Neuronal stem cell (in vitro differentiated cells): ENCODE data around the gene SEC61B.
"Not testable (repeated sequence)": the region's sequence is repeated elsewhere in the genome, so short reads cannot be mapped to it uniquely, and the experiment has no call there.

Experiments used
- DNase-seq: peaks from one replicate; pipeline ENCODE4 v3.0.0-alpha.2; 2013; ENCODE audit warnings: low spot score
- H2AFZ ChIP-seq: one replicate; pipeline ENCODE4 v1.6.1; 2013; ENCODE audit warnings: mild to moderate bottlenecking, low read length, inconsistent platforms
- H2AK5ac ChIP-seq: 2 replicates; pipeline ENCODE4 v1.6.1; 2013; ENCODE audit warnings: low read depth, mild to moderate bottlenecking, inconsistent platforms, low read length, moderate library complexity, mixed read lengths
- H2BK120ac ChIP-seq: 2 replicates; pipeline ENCODE4 v1.6.1; 2013; ENCODE audit warnings: low read depth, mild to moderate bottlenecking, inconsistent platforms, low read length, moderate library complexity, mixed read lengths
- H2BK12ac ChIP-seq: one replicate; pipeline ENCODE4 v1.6.1; 2013; ENCODE audit warnings: low read length, inconsistent platforms
- H2BK15ac ChIP-seq: 2 replicates; pipeline ENCODE4 v1.6.1; 2013; ENCODE audit warnings: mild to moderate bottlenecking, low read length, inconsistent platforms, mixed read lengths
- H2BK5ac ChIP-seq: one replicate; pipeline ENCODE4 v1.6.1; 2013; ENCODE audit warnings: inconsistent platforms, mild to moderate bottlenecking, low read length, moderate library complexity
- H3K14ac ChIP-seq: one replicate; pipeline ENCODE4 v1.6.1; 2013; ENCODE audit warnings: low read length, inconsistent platforms
- H3K18ac ChIP-seq: 2 replicates; pipeline ENCODE4 v1.6.1; 2013; ENCODE audit warnings: low read length, inconsistent platforms
- H3K23ac ChIP-seq: 2 replicates; pipeline ENCODE4 v1.6.1; 2013; ENCODE audit warnings: low read depth, mild to moderate bottlenecking, mixed read lengths, low read length, inconsistent platforms; ENCODE audit not compliant: poor library complexity
- H3K27ac ChIP-seq: replicated peaks from 3 replicates; pipeline ENCODE4 v1.5.1; 2013; ENCODE audit warnings: low read length, inconsistent platforms
- H3K27me3 ChIP-seq, 3 experiments: 2 replicates each; pipeline ENCODE4 v1.6.1; 2013; ENCODE audit warnings: low read length in 3 of 3, mild to moderate bottlenecking in 2 of 3, inconsistent platforms in 1 of 3, low read depth in 1 of 3, mixed read lengths in 1 of 3, moderate library complexity in 1 of 3; ENCODE audit not compliant: control insufficient read depth in 3 of 3, insufficient read depth in 3 of 3
- H3K36me3 ChIP-seq, 2 donors: replicated peaks in 1 of 2; 2 replicates each; pipeline ENCODE4 v1.6.1; 2013; ENCODE audit warnings: low read length in 2 of 2; ENCODE audit not compliant: control insufficient read depth in 2 of 2, insufficient read depth in 2 of 2
- H3K4ac ChIP-seq: 2 replicates; pipeline ENCODE4 v1.6.1; 2013; ENCODE audit warnings: inconsistent platforms, mild to moderate bottlenecking, low read length, moderate library complexity
- H3K4me1 ChIP-seq, 2 donors: 1 replicate in 1 of 2; 2 replicates in 1 of 2; pipeline ENCODE4 v1.6.1; 2013; ENCODE audit warnings: low read length in 2 of 2, low read depth in 1 of 2; ENCODE audit not compliant: control insufficient read depth in 2 of 2, insufficient read depth in 1 of 2
- H3K4me2 ChIP-seq: one replicate; pipeline ENCODE4 v1.6.1; 2013; ENCODE audit warnings: mild to moderate bottlenecking, low read length, inconsistent platforms; ENCODE audit not compliant: insufficient read depth, poor library complexity, severe bottlenecking
- H3K4me3 ChIP-seq, 2 donors: 2 replicates each; pipeline ENCODE4 v1.5.1; 2013; ENCODE audit warnings: low read length in 2 of 2, mild to moderate bottlenecking in 2 of 2, inconsistent platforms in 1 of 2, moderate library complexity in 1 of 2
- H3K79me1 ChIP-seq: one replicate; pipeline ENCODE4 v1.6.1; 2013; ENCODE audit warnings: low read depth, mild to moderate bottlenecking, inconsistent platforms, low read length, moderate library complexity
- H3K9ac ChIP-seq: one replicate; pipeline ENCODE4 v1.6.1; 2013; ENCODE audit warnings: mild to moderate bottlenecking, low read depth, low read length, inconsistent platforms; ENCODE audit not compliant: poor library complexity
- H3K9me3 ChIP-seq, 2 donors: replicated peaks in 1 of 2; 2 replicates each; pipeline versions ENCODE3 to v1.6.1; 2013; ENCODE audit warnings: low read length in 2 of 2, mild to moderate bottlenecking in 2 of 2, inconsistent platforms in 1 of 2, low read depth in 1 of 2, mixed read lengths in 1 of 2, moderate library complexity in 1 of 2; ENCODE audit not compliant: control insufficient read depth in 2 of 2, insufficient read depth in 1 of 2
- H4K8ac ChIP-seq: one replicate; pipeline ENCODE4 v1.6.1; 2013; ENCODE audit warnings: low read depth, mild to moderate bottlenecking, inconsistent platforms, low read length, moderate library complexity
- H4K91ac ChIP-seq: one replicate; pipeline ENCODE4 v1.6.1; 2013; ENCODE audit warnings: low read length, low read depth, mild to moderate bottlenecking, inconsistent platforms; ENCODE audit not compliant: poor library complexity
- WGBS, 2 donors: extraction: QIAGEN DNeasy Blood & Tissue Kit; methylation state at CpG; one replicate each; pipeline ENCODE4 v1.1.7; 2013; ENCODE audit warnings: missing lambda C conversion rate in 2 of 2, mixed read lengths in 1 of 2; ENCODE audit not compliant: insufficient read length in 2 of 2, insufficient replicate concordance in 1 of 2; ENCODE audit errors: extremely low coverage in 2 of 2; 5-methylcytosine and 5-hydroxymethylcytosine counted together

Gene SEC61B

DNA sequence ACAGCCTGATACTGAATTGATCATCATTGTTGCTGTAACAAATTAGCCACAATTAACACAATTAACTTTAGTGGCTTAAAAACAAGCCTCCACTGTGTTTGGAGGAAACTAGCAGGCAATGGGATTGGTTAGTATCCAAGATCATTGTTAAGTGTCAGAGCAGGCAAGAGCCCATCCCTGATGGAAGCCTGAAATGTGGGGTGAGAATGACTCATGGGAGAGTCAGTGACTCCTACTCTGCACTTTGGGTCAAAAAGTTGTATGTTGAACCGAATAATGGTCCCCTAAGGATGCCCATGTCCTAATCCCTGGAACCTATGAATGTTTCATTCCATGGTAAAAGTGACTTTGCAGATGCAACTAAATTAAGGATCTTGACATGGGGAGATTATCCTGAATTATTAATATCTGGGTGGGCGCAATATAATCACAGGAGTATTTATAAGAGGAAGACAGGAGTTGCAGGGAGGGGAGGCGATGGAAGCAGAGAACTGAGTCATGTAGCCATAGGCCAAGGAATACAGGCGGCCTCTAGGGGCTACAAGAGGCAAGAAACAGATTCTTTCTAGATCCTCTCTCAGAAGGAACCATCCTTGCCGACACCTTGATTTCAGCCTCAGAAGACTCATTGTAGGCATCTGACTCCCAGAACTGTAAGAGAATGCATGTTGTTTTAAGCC lies 29.2 kb upstream of the SEC61B start:
- no peak overlapping the region for H3K18ac ChIP-seq
- no CpG with 5 or more reads among the region's 5 CpGs for WGBS, 2 donors
- peaks cover 0 to 3% of the 10 kb centered on the region in 2 donors for H3K4me1 ChIP-seq
- H3K4me2 ChIP-seq, result no peak overlapping the region
- H3K4ac ChIP-seq, result no peak overlapping the region
- no peak overlapping the region for H2BK5ac ChIP-seq
- no peak overlapping the region for H2AK5ac ChIP-seq
- no peak overlapping the region for H2BK120ac ChIP-seq
- no peak overlapping the region for H2BK15ac ChIP-seq
- H2AFZ ChIP-seq, result no peak overlapping the region
- H3K14ac ChIP-seq, result no peak overlapping the region
- no peak overlapping the region for H3K9ac ChIP-seq
- no peak overlapping the region for H3K4me3 ChIP-seq
- no peak overlapping the region for H3K23ac ChIP-seq
- DNase-seq, result no peak
- H3K9me3 ChIP-seq, result no peaks in the 10 kb centered on the region
- H4K8ac ChIP-seq, result no peak overlapping the region
- H3K36me3 ChIP-seq, result no peaks in the 10 kb centered on the region
- peaks cover 0 to 5% (median 0%) of the 10 kb centered on the region in 3 experiments for H3K27me3 ChIP-seq
- H3K79me1 ChIP-seq, result no peaks in the 10 kb centered on the region
- no peak overlapping the region for H2BK12ac ChIP-seq
- no peak overlapping the region for H3K27ac ChIP-seq
- no peak overlapping the region for H4K91ac ChIP-seq

DNA sequence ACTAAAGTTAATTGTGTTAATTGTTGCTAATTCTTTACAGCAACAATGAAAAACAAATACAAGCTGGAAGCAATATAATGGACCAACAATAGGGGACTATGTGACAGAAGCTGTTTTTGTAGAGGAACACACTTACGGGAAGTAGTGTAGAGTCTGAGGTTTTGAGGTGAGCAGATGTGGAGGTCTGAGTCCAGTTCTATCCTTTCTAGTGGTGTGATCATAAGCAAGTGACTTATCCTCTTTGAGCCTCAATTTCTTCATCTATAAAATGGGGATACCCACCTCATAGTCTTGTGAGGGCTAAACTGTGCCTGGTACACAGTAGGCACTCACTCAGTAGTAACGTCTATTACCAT lies 28.6 kb upstream of the SEC61B start:
- H3K14ac ChIP-seq, result no peak overlapping the region
- H3K36me3 ChIP-seq, result no peaks in the 10 kb centered on the region
- no peaks in the 10 kb centered on the region for H3K79me1 ChIP-seq
- H3K27me3 ChIP-seq, result peaks cover 0 to 4% (median 0%) of the 10 kb centered on the region in 3 experiments
- no peak overlapping the region for H3K4me2 ChIP-seq
- no peak overlapping the region for H3K23ac ChIP-seq
- no peak overlapping the region for H3K18ac ChIP-seq
- DNase-seq, result no peak
- no peak overlapping the region for H2BK12ac ChIP-seq
- H3K4ac ChIP-seq, result no peak overlapping the region
- no peaks in the 10 kb centered on the region for H3K9me3 ChIP-seq
- H3K27ac ChIP-seq, result no peak overlapping the region
- H4K8ac ChIP-seq, result no peak overlapping the region
- H3K4me1 ChIP-seq, result peaks cover 0 to 4% of the 10 kb centered on the region in 2 donors
- H2AFZ ChIP-seq, result no peak overlapping the region
- no peak overlapping the region for H3K4me3 ChIP-seq
- H2AK5ac ChIP-seq, result no peak overlapping the region
- no peak overlapping the region for H2BK15ac ChIP-seq
- H2BK5ac ChIP-seq, result no peak overlapping the region
- no peak overlapping the region for H3K9ac ChIP-seq
- H4K91ac ChIP-seq, result no peak overlapping the region
- no peak overlapping the region for H2BK120ac ChIP-seq
- WGBS, 2 donors, result no CpG with 5 or more reads among the region's 2 CpGs

DNA sequence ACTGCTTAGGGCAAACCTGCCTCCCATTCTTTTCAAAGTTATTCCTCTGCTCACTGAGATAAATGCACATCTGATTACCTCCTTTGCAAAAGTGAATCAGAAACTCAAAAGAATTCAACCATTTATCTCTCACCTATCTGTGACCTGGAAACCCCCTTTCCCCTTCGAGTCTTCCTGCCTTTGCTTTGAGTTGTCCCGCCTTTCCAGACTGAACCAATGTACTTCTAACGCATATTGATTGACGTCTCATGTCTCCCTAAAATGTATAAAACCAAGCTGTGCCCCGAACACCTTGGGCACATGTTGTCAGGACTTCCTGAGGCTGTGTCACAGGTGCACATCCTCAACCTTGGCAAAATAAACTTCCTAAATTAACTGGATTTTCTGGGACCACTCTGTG lies 25.6 kb upstream of the SEC61B start:
- H3K18ac ChIP-seq, H4K8ac ChIP-seq, DNase-seq, H2BK5ac ChIP-seq, H3K14ac ChIP-seq, H3K4me1 ChIP-seq, H3K9me3 ChIP-seq, H3K79me1 ChIP-seq, H2BK15ac ChIP-seq, H3K4me3 ChIP-seq, H3K36me3 ChIP-seq, H3K9ac ChIP-seq, H2AK5ac ChIP-seq, H2AFZ ChIP-seq, H4K91ac ChIP-seq, H3K4ac ChIP-seq, H2BK120ac ChIP-seq, H3K4me2 ChIP-seq, H3K23ac ChIP-seq, H3K27ac ChIP-seq, H2BK12ac ChIP-seq, H3K27me3 ChIP-seq: not testable (repeated sequence)
- WGBS, 2 donors, result no CpG with 5 or more reads among the region's 5 CpGs

DNA sequence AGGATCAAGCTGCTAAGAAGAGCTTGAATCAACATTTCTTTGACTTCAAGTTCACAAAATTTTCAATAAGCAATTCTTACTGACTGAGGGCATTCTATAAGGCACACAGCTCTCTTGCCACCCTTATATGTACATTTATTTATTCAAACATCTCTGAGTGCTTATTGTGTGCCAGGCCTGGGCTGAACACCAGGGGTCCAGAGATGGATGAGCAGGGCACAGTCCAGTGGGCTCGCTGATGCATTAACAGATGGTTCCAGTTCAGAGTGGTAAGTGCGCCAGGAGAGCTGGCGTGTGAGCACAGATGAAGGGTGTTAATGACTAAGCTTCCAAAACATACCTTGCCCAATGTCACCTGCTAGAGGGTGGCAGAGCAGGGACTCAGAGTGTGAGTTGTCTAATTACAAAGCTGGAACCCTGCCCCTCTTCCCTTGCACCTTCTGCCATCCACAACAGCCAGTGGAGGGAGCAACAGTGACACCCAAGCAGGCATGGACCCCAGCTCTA lies 24.9 kb upstream of the SEC61B start:
- Histone ChIP-seq H3K18ac (no peak overlapping the region), H3K27ac (no peak overlapping the region), H3K4me3 (no peak overlapping the region), H3K4me2 (no peak overlapping the region), H3K23ac (no peak overlapping the region), H2BK5ac (no peak overlapping the region), H2BK15ac (no peak overlapping the region), H2BK12ac (no peak overlapping the region), H3K9me3 (no peaks in the 10 kb centered on the region), H2BK120ac (no peak overlapping the region), H3K36me3 (no peaks in the 10 kb centered on the region), H4K8ac (no peak overlapping the region), H3K4me1 (peaks cover 0 to 8% of the 10 kb centered on the region in 2 donors), H3K27me3 (peaks cover 0 to 9% (median 0%) of the 10 kb centered on the region in 3 experiments), H2AK5ac (no peak overlapping the region), H3K4ac (no peak overlapping the region), H3K9ac (no peak overlapping the region), H3K14ac (no peak overlapping the region), H3K79me1 (no peaks in the 10 kb centered on the region), H4K91ac (no peak overlapping the region), H2AFZ (no peak overlapping the region)
- DNase-seq, result no peak
- WGBS, 2 donors, result no CpG with 5 or more reads among the region's 3 CpGs
